Erythroblast (primary cell): ENCODE measurements around the gene GRID2IP.

Experiments used
- GATA1 ChIP-seq: IDR thresholded peaks from 2 replicates; pipeline ENCODE4 v1.6.1; 2011; ENCODE audit warnings: low read depth, mild to moderate bottlenecking, control low read depth, low read length, moderate library complexity
- POLR2A ChIP-seq: IDR thresholded peaks from 2 replicates; pipeline ENCODE4 v1.6.1; 2011; ENCODE audit warnings: mild to moderate bottlenecking, low read length

GRCh38 chr7:6489612-6490011, 61.6 kb downstream of the GRID2IP start:
- TF ChIP-seq POLR2A, result no peak
- no peak for TF ChIP-seq GATA1
